ENCODE results near the gene ASAP2. TPM values are rescaled to one million over a fixed set of nuclear protein-coding genes. Genes with fewer than 3 reads are reported as not detected.

Gene ASAP2
- total RNA-seq, 4 donors from 2014 or later = 28.2 to 38.0 (median 31.7) TPM

DNA sequence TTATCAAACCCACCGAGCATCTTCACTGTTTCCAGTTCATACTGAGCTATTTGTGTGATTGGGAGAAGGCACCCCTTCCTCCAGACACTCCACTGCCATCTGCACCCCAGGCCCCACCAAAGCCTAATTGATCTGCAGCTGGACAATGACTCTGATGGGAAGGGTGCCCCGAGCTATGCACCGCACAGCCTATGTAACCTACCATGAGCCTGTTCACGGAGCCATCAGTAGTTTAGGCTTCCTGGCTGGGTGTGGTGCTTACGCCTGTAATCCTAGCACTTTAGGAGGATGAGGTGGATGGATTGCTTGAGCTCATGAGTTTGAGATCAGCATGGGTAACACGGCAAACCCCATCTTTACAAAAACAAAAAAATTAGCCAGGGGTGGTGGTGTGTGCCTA is 17.8 kb upstream of the ASAP2 start:
- Histone ChIP-seq H3K9me3 (no peaks in the 10 kb centered on the region), H3K27me3 (no peaks in the 10 kb centered on the region), H3K4me3 (no peak overlapping the region), H3K27ac (peak overlapping the region in 1 of 4 donors; percentile 85), H3K36me3 (no peaks in the 10 kb centered on the region), H3K4me1 (peaks cover 0 to 54% (median 25%) of the 10 kb centered on the region in 4 donors)
- DNase-seq (ENCODE audit: low spot score in 2 of 2) = no peak
- TF ChIP-seq POLR2A (IDR thresholded peaks at IDR 0.05) (no peak), EP300 (IDR thresholded peaks at IDR 0.05) (no peak)
- TF ChIP-seq, protein P1, sequence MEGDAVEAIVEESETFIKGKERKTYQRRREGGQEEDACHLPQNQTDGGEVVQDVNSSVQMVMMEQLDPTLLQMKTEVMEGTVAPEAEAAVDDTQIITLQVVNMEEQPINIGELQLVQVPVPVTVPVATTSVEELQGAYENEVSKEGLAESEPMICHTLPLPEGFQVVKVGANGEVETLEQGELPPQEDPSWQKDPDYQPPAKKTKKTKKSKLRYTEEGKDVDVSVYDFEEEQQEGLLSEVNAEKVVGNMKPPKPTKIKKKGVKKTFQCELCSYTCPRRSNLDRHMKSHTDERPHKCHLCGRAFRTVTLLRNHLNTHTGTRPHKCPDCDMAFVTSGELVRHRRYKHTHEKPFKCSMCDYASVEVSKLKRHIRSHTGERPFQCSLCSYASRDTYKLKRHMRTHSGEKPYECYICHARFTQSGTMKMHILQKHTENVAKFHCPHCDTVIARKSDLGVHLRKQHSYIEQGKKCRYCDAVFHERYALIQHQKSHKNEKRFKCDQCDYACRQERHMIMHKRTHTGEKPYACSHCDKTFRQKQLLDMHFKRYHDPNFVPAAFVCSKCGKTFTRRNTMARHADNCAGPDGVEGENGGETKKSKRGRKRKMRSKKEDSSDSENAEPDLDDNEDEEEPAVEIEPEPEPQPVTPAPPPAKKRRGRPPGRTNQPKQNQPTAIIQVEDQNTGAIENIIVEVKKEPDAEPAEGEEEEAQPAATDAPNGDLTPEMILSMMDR (IDR thresholded peaks at IDR 0.05) = no peak
- WGBS, 2 donors = 86 to 98% methylated on average over 6 of the region's 6 CpGs

DNA sequence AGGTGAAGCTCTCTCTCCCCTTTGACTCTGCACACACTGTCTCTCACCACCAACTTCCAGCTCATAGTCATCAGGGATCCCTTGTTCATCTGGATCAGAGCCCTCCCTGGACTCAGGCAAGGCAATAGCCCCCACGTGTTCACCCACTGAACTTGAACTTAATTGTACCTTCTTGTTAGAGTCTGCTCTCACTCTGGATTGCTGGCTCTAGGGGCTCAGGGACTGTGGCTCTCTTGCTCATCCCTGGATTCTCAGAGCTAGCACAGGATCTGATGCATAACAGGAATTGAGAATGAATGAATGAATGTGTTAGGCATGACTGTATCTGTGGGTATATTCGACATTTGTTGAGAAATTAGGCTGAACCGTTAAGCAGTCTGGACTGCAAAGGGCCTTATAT is 16.7 kb upstream of the ASAP2 start:
- no peak for TF ChIP-seq POLR2A (IDR thresholded peaks at IDR 0.05)
- no peak for TF ChIP-seq EP300 (IDR thresholded peaks at IDR 0.05)
- TF ChIP-seq, protein P1 (IDR thresholded peaks at IDR 0.05) = no peak
- no peak for DNase-seq (ENCODE audit: low spot score in 2 of 2)
- Histone ChIP-seq H3K9me3 (no peaks in the 10 kb centered on the region), H3K27ac (peak overlapping the region in 3 of 4 donors; percentile 54 to 85 (median 82)), H3K36me3 (no peaks in the 10 kb centered on the region), H3K27me3 (no peaks in the 10 kb centered on the region), H3K4me1 (peaks cover 0 to 48% (median 23%) of the 10 kb centered on the region in 4 donors), H3K4me3 (no peak overlapping the region)
- WGBS, 2 donors = 65 to 69% methylated on average over 3 of the region's 3 CpGs

DNA sequence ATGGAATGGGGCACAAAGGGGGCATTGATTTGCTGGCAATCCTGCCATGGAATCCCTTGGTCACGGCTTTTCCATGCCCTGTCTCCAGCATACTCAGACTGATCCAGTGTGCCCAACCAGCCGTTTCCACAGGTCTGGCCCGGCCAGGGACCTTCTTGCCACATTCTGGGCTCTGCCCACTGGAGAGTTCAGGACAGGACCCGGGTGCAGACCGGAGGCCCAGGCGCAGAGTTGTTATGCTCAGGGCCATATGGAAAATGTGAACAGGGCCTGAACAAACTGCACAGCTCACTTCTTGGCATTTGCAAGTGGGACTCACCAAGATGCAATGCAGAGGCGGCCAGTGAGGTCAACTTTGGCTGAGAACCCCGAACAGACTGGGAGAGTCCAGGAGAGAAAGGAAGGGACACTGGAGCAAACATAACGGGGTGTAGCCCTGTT is 15.6 kb upstream of the ASAP2 start:
- H3K4me1 ChIP-seq = peaks cover 0 to 48% (median 23%) of the 10 kb centered on the region in 4 donors
- TF ChIP-seq, protein P1 (IDR thresholded peaks at IDR 0.05) = no peak
- no peak for TF ChIP-seq POLR2A (IDR thresholded peaks at IDR 0.05)
- peak in 1 of 2 donors; percentile 93 for TF ChIP-seq EP300 (IDR thresholded peaks at IDR 0.05)

DNA sequence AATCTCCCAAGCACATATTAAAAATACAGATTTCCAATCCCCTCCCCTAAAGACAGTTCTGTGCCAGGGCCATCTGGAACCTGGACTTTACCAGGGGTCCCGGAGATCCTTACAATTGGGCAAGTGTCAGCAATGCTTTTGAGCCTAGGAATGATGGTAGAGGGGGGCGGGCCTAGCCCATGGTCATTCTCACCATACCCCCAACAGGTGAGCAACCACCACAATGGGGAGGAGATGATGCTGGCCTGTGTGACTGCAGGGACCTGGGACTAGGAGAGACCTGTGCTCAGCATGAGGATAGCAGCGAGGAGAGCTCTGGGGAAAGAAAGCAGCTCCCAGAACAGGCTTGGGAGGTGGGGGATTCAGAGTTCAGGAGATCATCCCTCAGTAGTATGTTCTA is 13.9 kb upstream of the ASAP2 start:
- no peak for DNase-seq (ENCODE audit: low spot score in 2 of 2)
- H3K36me3 ChIP-seq = no peaks in the 10 kb centered on the region
- peak overlapping the region; percentile 66 to 85 (median 76) for H3K27ac ChIP-seq
- no peaks in the 10 kb centered on the region for H3K27me3 ChIP-seq
- H3K4me1 ChIP-seq = peaks cover 0 to 48% (median 23%) of the 10 kb centered on the region in 4 donors
- no peaks in the 10 kb centered on the region for H3K9me3 ChIP-seq
- 92 to 95% methylated on average over 3 of the region's 3 CpGs for WGBS, 2 donors
- no peak overlapping the region for H3K4me3 ChIP-seq
- TF ChIP-seq, protein P1 (IDR thresholded peaks at IDR 0.05) = no peak
- TF ChIP-seq POLR2A (IDR thresholded peaks at IDR 0.05) (no peak), EP300 (IDR thresholded peaks at IDR 0.05) (no peak)

More for the DNA sequence above, 15.6 kb upstream of the ASAP2 start:
- H3K27me3 ChIP-seq = no peaks in the 10 kb centered on the region
- H3K9me3 ChIP-seq = no peaks in the 10 kb centered on the region
- peak overlapping the region; percentile 66 to 85 (median 76) for H3K27ac ChIP-seq
- H3K4me3 ChIP-seq = no peak overlapping the region
- peak; percentile 59 to 67 for DNase-seq (ENCODE audit: low spot score in 2 of 2)
- no peaks in the 10 kb centered on the region for H3K36me3 ChIP-seq
- 11% methylated on average over 8 to 9 of the region's 9 CpGs for WGBS, 2 donors

DNA sequence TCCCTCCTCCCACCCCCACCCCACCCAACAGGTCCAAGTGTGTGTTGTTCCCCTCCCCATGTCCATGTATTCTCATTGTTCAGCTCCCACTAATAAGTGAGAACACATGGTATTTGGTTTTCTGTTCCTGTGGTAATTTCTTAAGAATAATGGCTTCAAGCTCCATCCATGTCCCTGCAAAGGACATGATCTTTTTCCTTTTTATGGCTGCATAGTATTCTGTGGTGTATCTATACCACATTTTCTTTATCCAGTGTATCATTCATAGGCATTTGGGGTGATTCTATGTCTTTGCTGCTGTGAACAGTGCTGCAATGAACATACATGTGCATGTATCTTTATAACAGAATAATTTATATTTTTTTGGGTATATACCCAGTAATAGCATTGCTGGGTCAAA is 12.3 kb upstream of the ASAP2 start:
- Histone ChIP-seq H3K27me3 (no peaks in the 10 kb centered on the region), H3K4me3 (no peak overlapping the region), H3K4me1 (peaks cover 0 to 48% (median 23%) of the 10 kb centered on the region in 4 donors), H3K27ac (peak overlapping the region in 2 of 4 donors; percentile 82 to 85), H3K9me3 (no peaks in the 10 kb centered on the region), H3K36me3 (no peaks in the 10 kb centered on the region)
- DNase-seq (ENCODE audit: low spot score in 2 of 2) = no peak
- TF ChIP-seq POLR2A (IDR thresholded peaks at IDR 0.05) (no peak), EP300 (IDR thresholded peaks at IDR 0.05) (no peak)
- TF ChIP-seq, protein P1 (IDR thresholded peaks at IDR 0.05) = no peak

Measured in tibial nerve (tissue), 4 donors.